NCI-H1694 (cell line): ENCODE results near the gene YIPF5.

ENCODE experiments used
- DNase-seq: peaks from one replicate; lab custom pipeline; 2025; lab: John Stamatoyannopoulos, UW

YIPF5 gene

GRCh38 chr5:144122641-144123040, 47.8 kb downstream of the YIPF5 start:
- DNase-seq: no peak

GRCh38 chr5:144122081-144122480, 48.4 kb downstream of the YIPF5 start:
- DNase-seq: no peak

- DNase-seq: no peak
These were observed 48.9 kb downstream of the YIPF5 start for GRCh38 chr5:144121577-144121976.

GRCh38 chr5:144120661-144121180, 49.7 kb downstream of the YIPF5 start:
- DNase-seq: no peak

GRCh38 chr5:144117412-144117811, 53.0 kb downstream of the YIPF5 start:
- no peak for DNase-seq

- DNase-seq: no peak
These were observed 55.9 kb downstream of the YIPF5 start for GRCh38 chr5:144114571-144114970.
